ENCODE data around the gene XAF1. TPM values are rescaled to one million over a fixed set of nuclear protein-coding genes. Genes with fewer than 3 reads are reported as not detected.

Gene XAF1
- total RNA-seq, 4 donors from 2014 or later: 6.7 to 15.5 (median 14.1) TPM

GRCh38 chr17:6710317-6710716 is 45.5 kb upstream of the XAF1 start:
- H3K4me3 ChIP-seq: no peak overlapping the region
- no peak overlapping the region for H3K27ac ChIP-seq
- H3K36me3 ChIP-seq: no peaks in the 10 kb centered on the region
- DNase-seq: no peak
- WGBS, 2 donors (ENCODE audit: low coverage in 1 of 2): 50 to 63% methylated on average over 2 to 11 of the region's 11 CpGs
- intact Hi-C loops (cut with DNase I; ENCODE audit: low total_unique reads) (no loop called here), in situ Hi-C loops (cut with MboI; ENCODE audit: low pct_ligation_motif_present in 1 of 4, low pct_unique_long_range_greater_than_20kb in 1 of 4, low sequenced_read_pairs in 3 of 4) (no loop called here)
- no peaks in the 10 kb centered on the region for H3K9me3 ChIP-seq
- peaks cover 56% of the 10 kb centered on the region for H3K27me3 ChIP-seq
- peaks cover 0 to 13% (median 8%) of the 10 kb centered on the region in 4 donors for H3K4me1 ChIP-seq
- no peak for TF ChIP-seq POLR2AphosphoS5 (IDR thresholded peaks at IDR 0.05)
- TF ChIP-seq POLR2A (IDR thresholded peaks at IDR 0.05): no peak
- TF ChIP-seq EP300 (IDR thresholded peaks at IDR 0.05; ENCODE audit: low read depth): no peak
- no peak for TF ChIP-seq CTCF (IDR thresholded peaks at IDR 0.05)

- TF ChIP-seq EP300 (IDR thresholded peaks at IDR 0.05; ENCODE audit: low read depth) (no peak), CTCF (IDR thresholded peaks at IDR 0.05) (no peak)
- peaks cover 0 to 13% (median 8%) of the 10 kb centered on the region in 4 donors for H3K4me1 ChIP-seq
- H3K27ac ChIP-seq: no peak overlapping the region
- intact Hi-C loops (cut with DNase I; ENCODE audit: low total_unique reads): no loop called here
- no peak for DNase-seq
- in situ Hi-C loops (cut with MboI; ENCODE audit: low pct_ligation_motif_present in 1 of 4, low pct_unique_long_range_greater_than_20kb in 1 of 4, low sequenced_read_pairs in 3 of 4): no loop called here
- H3K27me3 ChIP-seq: peaks cover 54% of the 10 kb centered on the region
- no peak overlapping the region for H3K4me3 ChIP-seq
- H3K36me3 ChIP-seq: no peaks in the 10 kb centered on the region
- no peaks in the 10 kb centered on the region for H3K9me3 ChIP-seq
- 40 to 45% methylated on average over 2 to 7 of the region's 7 CpGs for WGBS, 2 donors (ENCODE audit: low coverage in 1 of 2)
Observed at GRCh38 chr17:6711081-6711674, 44.7 kb upstream of the XAF1 start.

GRCh38 chr17:6711681-6712057 is 44.2 kb upstream of the XAF1 start:
- in situ Hi-C loops (cut with MboI; ENCODE audit: low pct_ligation_motif_present in 1 of 4, low pct_unique_long_range_greater_than_20kb in 1 of 4, low sequenced_read_pairs in 3 of 4) (no loop called here), intact Hi-C loops (cut with DNase I; ENCODE audit: low total_unique reads) (no loop called here)
- no peaks in the 10 kb centered on the region for H3K9me3 ChIP-seq
- no peak for DNase-seq
- peaks cover 54% of the 10 kb centered on the region for H3K27me3 ChIP-seq
- H3K4me3 ChIP-seq: no peak overlapping the region
- 35% methylated on average over 2 of the region's 2 CpGs; no CpG with 5 or more reads in 1 of the 2 donors for WGBS, 2 donors (ENCODE audit: low coverage in 1 of 2)
- no peak for TF ChIP-seq CTCF (IDR thresholded peaks at IDR 0.05)
- TF ChIP-seq POLR2AphosphoS5 (IDR thresholded peaks at IDR 0.05): no peak
- no peak for TF ChIP-seq POLR2A (IDR thresholded peaks at IDR 0.05)
- no peak for TF ChIP-seq EP300 (IDR thresholded peaks at IDR 0.05; ENCODE audit: low read depth)
- H3K4me1 ChIP-seq: peaks cover 0 to 13% (median 8%) of the 10 kb centered on the region in 4 donors
- no peak overlapping the region for H3K27ac ChIP-seq
- no peaks in the 10 kb centered on the region for H3K36me3 ChIP-seq

- H3K27me3 ChIP-seq: peaks cover 54% of the 10 kb centered on the region
- TF ChIP-seq POLR2AphosphoS5 (IDR thresholded peaks at IDR 0.05): no peak
- TF ChIP-seq POLR2A (IDR thresholded peaks at IDR 0.05): no peak
- TF ChIP-seq CTCF (IDR thresholded peaks at IDR 0.05): no peak
- no peak for TF ChIP-seq EP300 (IDR thresholded peaks at IDR 0.05; ENCODE audit: low read depth)
- in situ Hi-C loops (cut with MboI; ENCODE audit: low pct_ligation_motif_present in 1 of 4, low pct_unique_long_range_greater_than_20kb in 1 of 4, low sequenced_read_pairs in 3 of 4): no loop called here
- H3K9me3 ChIP-seq: no peaks in the 10 kb centered on the region
- no peak overlapping the region for H3K4me3 ChIP-seq
- 61% methylated on average over 11 of the region's 11 CpGs; no CpG with 5 or more reads in 1 of the 2 donors for WGBS, 2 donors (ENCODE audit: low coverage in 1 of 2)
- intact Hi-C loops (cut with DNase I; ENCODE audit: low total_unique reads): no loop called here
- no peak for DNase-seq
- peaks cover 0 to 13% (median 8%) of the 10 kb centered on the region in 4 donors for H3K4me1 ChIP-seq
- no peaks in the 10 kb centered on the region for H3K36me3 ChIP-seq
- no peak overlapping the region for H3K27ac ChIP-seq
Observed at GRCh38 chr17:6712058-6712853, 43.6 kb upstream of the XAF1 start.

Data from transverse colon (tissue), 4 donors.